ENCODE results near the gene INSL6. TPM values are rescaled to one million over a fixed set of nuclear protein-coding genes. Genes with fewer than 3 reads are reported as not detected.

The INSL6 gene
- total RNA-seq, 3 donors from 2014 or later = not detected

- Histone ChIP-seq H3K27me3 (no peaks in the 10 kb centered on the region), H3K4me1 (no peaks in the 10 kb centered on the region), H3K27ac (no peak overlapping the region), H3K4me3 (no peak overlapping the region), H3K9me3 (peaks cover 5% of the 10 kb centered on the region in 2 donors), H3K36me3 (no peaks in the 10 kb centered on the region)
- intact Hi-C loops (cut with DNase I; ENCODE audit: low total_unique reads) = no loop called here
- DNase-seq (ENCODE audit: low spot score in 2 of 2) = no peak
- TF ChIP-seq CTCF (IDR thresholded peaks at IDR 0.05) (no peak), POLR2A (IDR thresholded peaks at IDR 0.05) (no peak), POLR2AphosphoS5 (IDR thresholded peaks at IDR 0.05) (no peak)
These were observed 7.2 kb downstream of the INSL6 start for GRCh38 chr9:5178126-5178805.

- intact Hi-C loops (cut with DNase I; ENCODE audit: low total_unique reads) = no loop called here
- H3K4me3 ChIP-seq = no peak overlapping the region
- TF ChIP-seq POLR2A (IDR thresholded peaks at IDR 0.05) (no peak), POLR2AphosphoS5 (IDR thresholded peaks at IDR 0.05) (no peak), CTCF (IDR thresholded peaks at IDR 0.05) (no peak)
- no peak overlapping the region for H3K27ac ChIP-seq
- no peaks in the 10 kb centered on the region for H3K4me1 ChIP-seq
- no peaks in the 10 kb centered on the region for H3K27me3 ChIP-seq
- H3K9me3 ChIP-seq = peaks cover 0 to 20% of the 10 kb centered on the region in 2 donors
- no peak for DNase-seq (ENCODE audit: low spot score in 2 of 2)
- no peaks in the 10 kb centered on the region for H3K36me3 ChIP-seq
These were observed 39.2 kb downstream of the INSL6 start for GRCh38 chr9:5146241-5146640.

- TF ChIP-seq POLR2A (IDR thresholded peaks at IDR 0.05) = no peak
- Histone ChIP-seq H3K27me3 (no peaks in the 10 kb centered on the region), H3K27ac (no peak overlapping the region), H3K36me3 (no peaks in the 10 kb centered on the region), H3K4me1 (no peaks in the 10 kb centered on the region), H3K9me3 (peaks cover 0 to 20% of the 10 kb centered on the region in 2 donors), H3K4me3 (no peak overlapping the region)
- DNase-seq (ENCODE audit: low spot score in 2 of 2) = no peak
- intact Hi-C loops (cut with DNase I; ENCODE audit: low total_unique reads) = no loop called here
These were observed 41.2 kb downstream of the INSL6 start for GRCh38 chr9:5144217-5144616.

GRCh38 chr9:5140151-5140550 is 45.3 kb downstream of the INSL6 start:
- no peak overlapping the region for H3K27ac ChIP-seq
- TF ChIP-seq POLR2A (IDR thresholded peaks at IDR 0.05) (no peak), CTCF (IDR thresholded peaks at IDR 0.05) (no peak), POLR2AphosphoS5 (IDR thresholded peaks at IDR 0.05) (no peak)
- H3K9me3 ChIP-seq = peaks cover 14 to 25% of the 10 kb centered on the region in 2 donors
- no peaks in the 10 kb centered on the region for H3K27me3 ChIP-seq
- H3K4me3 ChIP-seq = no peak overlapping the region
- intact Hi-C loops (cut with DNase I; ENCODE audit: low total_unique reads) = no loop called here
- H3K4me1 ChIP-seq = no peaks in the 10 kb centered on the region
- H3K36me3 ChIP-seq = no peaks in the 10 kb centered on the region
- no peak for DNase-seq (ENCODE audit: low spot score in 2 of 2)

GRCh38 chr9:5122516-5122915 is 62.9 kb downstream of the INSL6 start:
- Histone ChIP-seq H3K4me3 (no peak overlapping the region), H3K27ac (no peak overlapping the region), H3K4me1 (no peaks in the 10 kb centered on the region), H3K9me3 (peaks cover 0 to 6% of the 10 kb centered on the region in 2 donors), H3K36me3 (peaks cover 8% of the 10 kb centered on the region), H3K27me3 (no peaks in the 10 kb centered on the region)
- DNase-seq (ENCODE audit: low spot score in 2 of 2) = no peak
- intact Hi-C loops (cut with DNase I; ENCODE audit: low total_unique reads) = no loop called here
- no peak for TF ChIP-seq POLR2AphosphoS5 (IDR thresholded peaks at IDR 0.05)
- no peak for TF ChIP-seq POLR2A (IDR thresholded peaks at IDR 0.05)
- TF ChIP-seq CTCF (IDR thresholded peaks at IDR 0.05) = no peak

Data from breast epithelium (tissue), 4 donors.